Activated gamma-delta T cell (primary cell): ENCODE measurements around the gene ENDOD1.
"Not testable (repeated sequence)": the region's sequence is repeated elsewhere in the genome, so short reads cannot be mapped to it uniquely, and the experiment has no call there.

Experiments
- DNase-seq: peaks from one replicate; lab custom pipeline; 2025; lab: John Stamatoyannopoulos, UW
- total RNA-seq, 2 donors: gene quantifications; one replicate each; lab custom pipeline; 2026; lab: John Stamatoyannopoulos, UW

Gene ENDOD1
- total RNA-seq = 26.5 to 46.8 reads per million in 2 donors

- DNase-seq = peak; percentile 68
Observed at GRCh38 chr11:95089620-95090542, at the start of gene ENDOD1. TSS of gene ENDOD1 (plus strand) at chr11:95089846. CDS start at chr11:95089928, 82 bp downstream.

DNA sequence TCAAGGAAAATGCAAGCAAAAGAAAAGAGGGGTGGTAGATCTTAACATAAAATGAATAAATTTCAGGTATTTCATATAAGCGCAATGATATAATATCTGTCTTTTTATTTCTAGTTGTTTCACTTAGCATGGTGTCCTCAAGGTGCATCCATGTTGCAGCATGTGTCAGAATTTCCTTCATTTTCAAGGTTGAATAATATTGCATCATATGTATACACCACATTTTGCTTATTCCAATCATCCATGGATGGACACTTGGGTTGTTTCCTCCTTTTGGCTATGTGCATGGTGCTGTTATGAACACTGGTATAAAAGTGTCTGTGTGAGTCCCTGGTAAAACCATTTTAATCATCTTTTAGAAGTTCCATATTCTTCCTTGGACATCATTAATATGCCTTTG lies 47.4 kb upstream of the ENDOD1 start:
- DNase-seq = no peak

DNA sequence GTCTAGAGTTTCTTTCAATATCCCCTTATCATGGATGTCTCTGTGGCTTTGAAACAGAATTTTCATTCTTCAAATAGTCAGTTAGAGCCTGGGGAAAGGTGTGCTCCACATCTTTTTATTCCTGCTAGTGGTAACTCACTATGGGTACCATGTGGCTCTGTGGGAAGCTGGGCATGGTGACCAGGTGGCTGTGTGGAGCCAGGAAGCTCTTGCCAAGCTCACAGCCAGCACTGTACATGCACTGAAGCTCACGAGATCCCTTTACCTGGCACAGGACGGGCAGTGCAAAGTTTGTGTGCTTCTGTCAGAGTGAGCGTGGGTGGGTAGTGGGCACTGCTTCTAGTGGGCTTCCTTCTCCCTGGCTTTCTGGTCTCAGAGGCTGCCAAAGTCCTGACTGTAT lies 46.7 kb upstream of the ENDOD1 start:
- no peak for DNase-seq

GRCh38 chr11:95044010-95044409 lies 45.6 kb upstream of the ENDOD1 start:
- no peak for DNase-seq

GRCh38 chr11:95045812-95046211 lies 43.8 kb upstream of the ENDOD1 start:
- DNase-seq = no peak

DNA sequence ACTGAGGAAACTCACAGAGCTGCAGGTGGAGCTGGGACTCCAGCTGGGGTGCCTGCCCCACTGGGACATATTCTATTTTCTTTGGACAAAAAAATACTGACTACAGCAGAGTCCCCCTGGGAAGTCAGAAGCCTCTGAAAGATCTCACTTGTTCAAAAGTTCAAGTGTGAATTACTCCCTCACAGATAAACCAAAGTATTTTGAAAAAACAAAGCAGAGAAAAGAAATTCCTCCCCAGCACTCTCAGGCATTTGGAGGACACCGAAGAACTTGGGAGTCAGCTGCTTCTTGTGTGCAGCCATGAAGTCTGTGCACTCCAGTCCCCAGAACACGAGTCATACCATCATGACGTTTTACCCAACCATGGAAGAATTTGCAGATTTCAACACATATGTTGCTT lies 40.5 kb upstream of the ENDOD1 start, which contains the start of gene KDM4F:
Gene KDM4F (plus strand): TSS at position 301 of the 400 bp plus-strand sequence.
- DNase-seq = not testable (repeated sequence)

GRCh38 chr11:95050595-95051202 lies 38.9 kb upstream of the ENDOD1 start:
- no peak for DNase-seq

DNA sequence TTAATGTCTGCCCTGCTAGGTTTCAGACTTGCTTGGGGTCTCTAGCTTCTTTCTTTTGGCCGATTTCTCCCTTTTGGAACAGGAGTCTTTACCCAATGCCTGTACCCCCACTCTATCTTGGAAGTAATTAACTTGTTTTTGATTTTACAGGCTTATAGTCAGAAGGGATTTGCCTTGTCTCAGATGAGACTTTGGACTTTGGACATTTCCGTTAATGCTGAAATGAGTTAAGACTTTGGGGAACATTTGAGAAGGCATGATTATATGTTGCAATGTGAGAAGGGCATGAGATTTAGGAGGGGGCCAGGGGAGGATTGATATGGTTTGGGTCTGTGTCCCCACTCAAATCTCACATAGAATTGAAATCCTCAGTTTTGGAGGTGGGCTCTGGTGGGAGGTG lies 35.3 kb upstream of the ENDOD1 start:
- no peak for DNase-seq

GRCh38 chr11:95055283-95055897 lies 34.3 kb upstream of the ENDOD1 start:
- DNase-seq = no peak

DNA sequence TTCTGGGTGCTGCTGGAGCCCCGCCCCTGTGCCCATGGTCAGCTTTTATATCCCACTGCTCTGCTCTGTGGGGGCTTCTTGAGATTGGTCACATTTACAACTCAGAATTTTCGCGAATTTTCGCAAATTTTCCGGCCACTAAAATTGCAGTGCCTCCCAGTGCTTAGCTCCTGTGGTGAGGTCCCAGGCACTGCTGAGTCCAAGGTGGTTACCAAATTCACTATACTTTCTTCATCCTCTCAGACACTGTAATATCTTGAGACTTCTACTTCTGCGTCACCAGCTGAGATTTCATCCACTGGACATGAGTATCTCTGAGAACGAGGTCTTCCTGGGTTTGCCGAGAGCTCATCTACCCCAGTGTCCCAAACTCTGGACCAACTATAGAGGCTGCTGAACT lies 31.7 kb upstream of the ENDOD1 start:
- DNase-seq = no peak

GRCh38 chr11:95058621-95059020 lies 31.0 kb upstream of the ENDOD1 start:
- no peak for DNase-seq

GRCh38 chr11:95059046-95059445 lies 30.6 kb upstream of the ENDOD1 start:
- no peak for DNase-seq

DNA sequence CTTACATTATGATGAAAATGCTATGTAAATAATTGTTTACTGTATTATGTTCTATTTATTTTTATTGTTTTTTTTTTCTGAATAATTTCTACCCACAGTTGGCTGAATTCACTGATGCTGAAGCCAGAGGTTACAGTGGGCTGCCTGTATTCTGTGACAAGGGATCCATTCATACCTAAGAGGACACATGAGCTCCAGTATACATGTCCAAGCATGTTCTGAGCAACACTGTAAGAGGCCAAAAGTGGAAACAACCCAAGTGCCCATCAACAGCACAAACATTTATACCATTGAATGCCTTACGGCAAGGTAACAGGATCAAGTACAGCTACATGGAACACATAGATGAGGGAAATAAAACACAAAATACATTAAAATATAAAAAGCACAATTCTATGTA lies 24.3 kb upstream of the ENDOD1 start:
- DNase-seq = no peak

DNA sequence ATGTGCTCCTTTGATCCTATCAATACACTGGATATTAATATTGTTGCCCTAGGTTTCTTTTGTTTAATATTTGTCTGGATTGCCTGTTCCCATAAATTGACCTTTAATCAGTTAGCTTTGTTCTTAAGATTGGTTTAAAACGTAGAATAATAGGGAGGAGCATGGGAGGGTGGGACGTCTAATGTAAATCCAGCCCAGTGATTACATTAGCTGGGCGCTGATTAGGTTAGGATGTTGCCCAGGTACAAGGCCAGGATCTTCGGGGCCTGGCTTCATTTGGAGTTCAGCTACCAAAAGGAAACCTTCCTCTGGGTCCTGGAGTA lies 23.0 kb upstream of the ENDOD1 start, which contains the start of gene SRSF8:
Gene SRSF8 (plus strand): TSS at position 204 of the 323 bp plus-strand sequence. CDS start 308 bp downstream, outside the sequence.
- no peak for DNase-seq

DNA sequence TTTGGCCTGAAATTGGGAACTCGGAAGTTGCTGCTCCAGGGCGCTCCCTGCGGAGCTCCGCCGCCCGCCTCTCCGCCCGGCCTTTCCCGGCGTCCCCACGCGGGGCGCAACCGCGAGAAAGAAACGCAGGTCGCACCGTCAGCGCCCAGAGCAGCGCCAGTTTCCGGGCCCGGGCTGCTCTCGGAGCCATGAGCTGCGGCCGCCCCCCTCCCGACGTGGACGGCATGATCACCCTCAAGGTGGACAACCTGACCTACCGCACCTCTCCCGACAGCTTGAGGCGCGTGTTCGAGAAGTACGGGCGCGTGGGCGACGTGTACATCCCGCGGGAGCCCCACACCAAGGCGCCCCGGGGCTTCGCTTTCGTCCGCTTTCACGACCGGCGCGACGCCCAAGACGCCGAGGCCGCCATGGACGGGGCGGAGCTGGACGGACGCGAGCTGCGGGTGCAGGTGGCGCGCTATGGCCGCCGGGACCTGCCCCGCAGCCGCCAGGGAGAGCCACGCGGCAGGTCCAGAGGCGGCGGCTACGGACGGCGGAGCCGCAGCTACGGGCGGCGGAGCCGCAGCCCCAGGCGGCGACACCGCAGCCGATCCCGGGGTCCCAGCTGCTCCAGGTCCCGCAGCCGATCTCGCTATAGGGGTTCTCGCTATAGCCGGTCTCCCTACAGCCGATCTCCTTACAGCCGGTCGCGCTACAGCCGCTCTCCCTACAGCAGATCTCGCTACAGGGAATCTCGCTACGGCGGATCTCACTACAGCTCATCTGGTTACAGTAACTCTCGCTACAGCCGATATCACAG lies 22.4 kb upstream of the ENDOD1 start:
- peak; percentile 63 for DNase-seq

GRCh38 chr11:95067841-95068219 lies 21.8 kb upstream of the ENDOD1 start:
- DNase-seq = no peak

DNA sequence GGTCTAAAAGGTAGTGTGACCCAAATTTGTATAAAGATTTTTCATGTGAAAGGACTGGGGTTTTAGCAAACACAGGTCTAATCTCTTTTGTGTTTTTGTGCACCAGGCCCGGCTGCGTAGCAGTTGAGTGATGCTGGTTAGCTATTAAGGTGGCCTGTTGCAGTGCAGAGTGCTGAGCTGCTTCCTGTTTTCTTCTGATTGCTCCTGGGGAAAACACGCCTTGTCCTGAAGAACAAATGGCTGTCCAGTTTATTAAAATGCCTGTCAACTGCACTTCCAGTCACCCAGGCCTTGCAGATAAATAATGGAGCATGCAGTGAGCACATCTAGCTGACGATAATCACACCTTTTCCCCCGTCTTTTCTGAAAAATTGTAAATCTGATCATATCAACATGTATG lies 21.1 kb upstream of the ENDOD1 start:
- DNase-seq = no peak

GRCh38 chr11:95070471-95070870 lies 19.2 kb upstream of the ENDOD1 start:
- no peak for DNase-seq

DNA sequence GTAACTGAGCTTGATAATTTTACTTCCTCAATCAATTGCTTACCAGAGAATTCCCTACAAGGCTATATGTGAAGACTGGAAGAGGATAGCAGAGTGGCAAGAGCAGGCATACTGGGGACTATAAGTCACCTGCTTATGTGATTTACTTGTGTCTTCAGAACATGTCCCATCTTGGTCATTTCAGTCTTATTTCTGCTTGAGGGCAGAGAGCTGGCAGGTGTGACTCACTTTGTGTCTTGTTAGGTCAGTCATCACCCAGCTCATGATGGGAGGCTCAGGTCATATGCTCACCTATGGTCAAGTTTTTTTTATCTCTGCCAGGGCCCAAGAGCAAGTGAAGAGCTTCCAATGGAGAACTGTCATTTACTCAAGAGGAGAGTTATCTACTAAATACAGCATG lies 16.7 kb upstream of the ENDOD1 start:
- no peak for DNase-seq

- no peak for DNase-seq
Observed at GRCh38 chr11:95074792-95075563, 14.7 kb upstream of the ENDOD1 start.

GRCh38 chr11:95076416-95076815 lies 13.2 kb upstream of the ENDOD1 start:
- no peak for DNase-seq
